ENCODE data around the gene PDAP1.

PDAP1 gene

GRCh38 chr7:99424932-99425730 is 16.7 kb upstream of the PDAP1 start:
- DNase-seq = no peak

GRCh38 chr7:99422625-99423024 is 14.2 kb upstream of the PDAP1 start:
- DNase-seq = peak; percentile 30 to 88 (median 60)

GRCh38 chr7:99422186-99422585 is 13.8 kb upstream of the PDAP1 start:
- peak; percentile 28 to 94 (median 63) for DNase-seq

GRCh38 chr7:99420986-99421385 is 12.6 kb upstream of the PDAP1 start:
- no peak for DNase-seq

- no peak for DNase-seq
Measured at GRCh38 chr7:99420213-99420612, 11.8 kb upstream of the PDAP1 start.

GRCh38 chr7:99419323-99420021 is 11.1 kb upstream of the PDAP1 start:
- DNase-seq = no peak

- no peak for DNase-seq
Measured at GRCh38 chr7:99418260-99418659, 9.9 kb upstream of the PDAP1 start.

GRCh38 chr7:99415513-99416127 is 7.2 kb upstream of the PDAP1 start:
- peak; percentile 10 to 31 (median 27) for DNase-seq

GRCh38 chr7:99410635-99411034 is 2.2 kb upstream of the PDAP1 start:
- DNase-seq = no peak

- peak in 1 of 3 experiments; percentile 35 for DNase-seq
Measured at GRCh38 chr7:99409806-99410205, 1.4 kb upstream of the PDAP1 start.

GRCh38 chr7:99409192-99409572 is 785 bp upstream of the PDAP1 start:
- peak in 1 of 3 experiments; percentile 43 for DNase-seq

- peak in 2 of 3 experiments; percentile 37 to 65 for DNase-seq
Measured at GRCh38 chr7:99407872-99408378, 472 bp downstream of the PDAP1 start.

- peak in 2 of 3 experiments; percentile 23 to 52 for DNase-seq
Measured at GRCh38 chr7:99406557-99406956, 1.8 kb downstream of the PDAP1 start.

- no peak for DNase-seq
Measured at GRCh38 chr7:99404977-99405320, 3.4 kb downstream of the PDAP1 start.

- no peak for DNase-seq
Measured at GRCh38 chr7:99404235-99404976, 4.0 kb downstream of the PDAP1 start.

GRCh38 chr7:99403764-99404163 is 4.6 kb downstream of the PDAP1 start:
- no peak for DNase-seq

GRCh38 chr7:99402854-99403253 is 5.5 kb downstream of the PDAP1 start:
- DNase-seq = no peak

GRCh38 chr7:99399597-99399996 is 8.8 kb downstream of the PDAP1 start:
- no peak for DNase-seq

- no peak for DNase-seq
Measured at GRCh38 chr7:99398891-99399445, 9.4 kb downstream of the PDAP1 start.

GRCh38 chr7:99397297-99397983 is 11.0 kb downstream of the PDAP1 start:
- no peak for DNase-seq

- no peak for DNase-seq
Measured at GRCh38 chr7:99396418-99397296, 11.7 kb downstream of the PDAP1 start.
